ENCODE measurements around the gene KLHL42.
"Not testable (repeated sequence)": the region's sequence is repeated elsewhere in the genome, so short reads cannot be mapped to it uniquely, and the experiment has no call there.

The KLHL42 gene

DNA sequence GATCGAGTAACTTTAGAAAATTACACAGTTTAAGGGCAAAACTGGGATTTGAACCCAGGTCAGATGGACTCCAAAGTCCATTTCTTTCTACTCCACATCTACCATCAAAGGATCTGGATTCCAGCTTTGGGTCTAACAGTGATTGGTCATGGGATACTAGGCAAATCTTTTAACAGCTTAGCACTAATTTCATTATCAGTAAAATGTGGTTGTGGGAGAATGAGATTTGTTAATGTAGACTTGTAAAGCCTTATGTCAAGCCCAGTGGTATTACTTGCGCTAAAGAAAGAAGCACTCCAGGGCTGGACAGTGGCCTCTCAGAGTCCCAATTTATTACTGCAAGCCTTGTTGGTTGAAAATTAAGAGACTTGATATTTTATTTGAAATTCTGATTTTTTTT is 65.2 kb downstream of the KLHL42 start:
- H3K4me3 Mint-ChIP-seq, result no peak overlapping the region
- DNase-seq, result no peak
- H3K27me3 Mint-ChIP-seq (ENCODE audit: low read depth, poor library complexity), result peaks cover 3% of the 10 kb centered on the region
- TF ChIP-seq, protein P1, sequence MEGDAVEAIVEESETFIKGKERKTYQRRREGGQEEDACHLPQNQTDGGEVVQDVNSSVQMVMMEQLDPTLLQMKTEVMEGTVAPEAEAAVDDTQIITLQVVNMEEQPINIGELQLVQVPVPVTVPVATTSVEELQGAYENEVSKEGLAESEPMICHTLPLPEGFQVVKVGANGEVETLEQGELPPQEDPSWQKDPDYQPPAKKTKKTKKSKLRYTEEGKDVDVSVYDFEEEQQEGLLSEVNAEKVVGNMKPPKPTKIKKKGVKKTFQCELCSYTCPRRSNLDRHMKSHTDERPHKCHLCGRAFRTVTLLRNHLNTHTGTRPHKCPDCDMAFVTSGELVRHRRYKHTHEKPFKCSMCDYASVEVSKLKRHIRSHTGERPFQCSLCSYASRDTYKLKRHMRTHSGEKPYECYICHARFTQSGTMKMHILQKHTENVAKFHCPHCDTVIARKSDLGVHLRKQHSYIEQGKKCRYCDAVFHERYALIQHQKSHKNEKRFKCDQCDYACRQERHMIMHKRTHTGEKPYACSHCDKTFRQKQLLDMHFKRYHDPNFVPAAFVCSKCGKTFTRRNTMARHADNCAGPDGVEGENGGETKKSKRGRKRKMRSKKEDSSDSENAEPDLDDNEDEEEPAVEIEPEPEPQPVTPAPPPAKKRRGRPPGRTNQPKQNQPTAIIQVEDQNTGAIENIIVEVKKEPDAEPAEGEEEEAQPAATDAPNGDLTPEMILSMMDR (IDR thresholded peaks at IDR 0.05), result no peak
- no peak overlapping the region for H3K27ac Mint-ChIP-seq
- H3K9me3 Mint-ChIP-seq, result peaks cover 39% of the 10 kb centered on the region
- no peaks in the 10 kb centered on the region for H3K4me1 Mint-ChIP-seq
- H3K36me3 Mint-ChIP-seq (ENCODE audit: low read depth), result no peaks in the 10 kb centered on the region

DNA sequence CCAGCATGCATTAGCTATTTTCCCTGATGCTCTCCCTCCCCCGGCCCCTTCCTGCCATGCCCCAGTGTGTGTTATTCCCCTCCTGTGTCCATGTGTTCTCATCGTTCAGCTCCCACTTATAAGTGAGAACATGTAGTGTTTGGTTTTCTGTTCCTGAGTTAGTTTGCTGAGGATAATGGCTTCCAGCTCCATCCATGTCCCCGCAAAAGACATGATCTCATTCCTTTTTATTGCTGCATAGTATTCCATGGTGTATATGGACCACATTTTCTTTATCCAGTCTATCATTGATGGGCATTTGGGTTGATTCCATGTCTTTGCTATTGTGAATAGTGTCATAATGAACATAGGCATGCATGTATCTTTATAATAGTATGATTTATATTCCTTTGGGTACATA is 65.7 kb downstream of the KLHL42 start:
- not testable (repeated sequence) for DNase-seq; H3K27me3 Mint-ChIP-seq (ENCODE audit: low read depth, poor library complexity); H3K4me3 Mint-ChIP-seq; H3K36me3 Mint-ChIP-seq (ENCODE audit: low read depth); H3K4me1 Mint-ChIP-seq; H3K27ac Mint-ChIP-seq
- H3K9me3 Mint-ChIP-seq, result peaks cover 40% of the 10 kb centered on the region

DNA sequence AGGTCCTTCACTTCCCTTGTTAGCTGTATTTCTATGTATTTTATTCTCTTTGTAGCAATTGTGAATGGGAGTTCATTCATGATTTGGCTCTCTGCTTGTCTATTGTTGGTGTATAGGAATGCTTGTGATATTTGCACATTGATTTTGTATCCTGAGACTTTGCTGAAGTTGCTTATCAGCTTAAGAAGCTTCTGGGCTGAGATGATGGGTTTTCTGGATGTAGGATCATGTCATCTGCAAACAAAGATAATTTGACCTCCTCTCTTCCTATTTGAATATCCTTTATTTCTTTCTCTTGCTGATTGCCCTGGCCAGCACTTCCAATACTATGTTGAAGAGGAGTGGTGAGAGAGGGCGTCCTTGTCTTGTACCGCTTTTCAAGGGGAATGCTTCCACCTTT is 67.3 kb downstream of the KLHL42 start:
- H3K36me3 Mint-ChIP-seq (ENCODE audit: low read depth); H3K4me1 Mint-ChIP-seq; DNase-seq; H3K27me3 Mint-ChIP-seq (ENCODE audit: low read depth, poor library complexity); H3K4me3 Mint-ChIP-seq; H3K27ac Mint-ChIP-seq: not testable (repeated sequence)
- peaks cover 40% of the 10 kb centered on the region for H3K9me3 Mint-ChIP-seq

DNA sequence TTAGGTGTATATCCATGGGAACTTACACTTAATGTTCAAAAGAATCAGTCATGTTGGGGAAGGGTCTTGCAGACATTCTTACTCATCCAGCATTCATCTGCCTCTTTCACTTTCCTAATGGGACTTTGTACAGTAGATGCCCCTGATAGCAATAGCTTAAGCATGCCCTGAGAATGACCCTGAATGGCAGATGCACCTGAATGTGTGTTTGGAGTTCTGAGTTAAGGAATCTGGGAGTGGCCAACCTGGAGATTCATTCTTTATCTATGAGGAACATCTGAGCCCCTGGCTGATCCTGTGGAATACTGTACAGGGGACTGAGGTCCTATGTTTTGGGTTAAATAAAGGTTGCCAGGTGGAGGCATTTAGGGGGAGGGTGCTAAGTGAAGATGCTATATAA is 71.3 kb downstream of the KLHL42 start:
- TF ChIP-seq, protein P1 (IDR thresholded peaks at IDR 0.05), result no peak
- Mint-ChIP-seq H3K36me3 (ENCODE audit: low read depth) (no peaks in the 10 kb centered on the region), H3K4me3 (no peak overlapping the region), H3K27ac (no peak overlapping the region), H3K9me3 (peaks cover 30% of the 10 kb centered on the region), H3K27me3 (ENCODE audit: low read depth, poor library complexity) (peaks cover 8% of the 10 kb centered on the region), H3K4me1 (no peaks in the 10 kb centered on the region)
- no peak for DNase-seq

DNA sequence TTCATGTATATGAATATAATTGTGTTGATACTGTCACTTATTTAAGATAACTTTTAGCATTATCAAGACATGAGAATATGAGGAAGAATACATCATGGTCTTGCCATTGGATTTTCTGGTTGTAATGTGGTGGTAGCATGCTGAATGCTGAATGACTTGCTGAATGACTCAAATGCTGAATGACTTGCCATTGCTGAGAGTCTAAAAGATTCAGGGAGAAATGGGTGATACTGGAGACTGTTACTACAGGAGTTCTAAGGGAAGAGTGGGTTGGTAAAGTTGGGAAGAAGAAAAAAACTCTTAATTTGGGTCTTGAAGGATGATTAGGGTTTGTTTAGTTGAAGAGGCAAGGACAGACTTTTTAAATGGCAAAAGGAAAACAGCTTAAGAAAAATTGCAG is 72.1 kb downstream of the KLHL42 start:
- Mint-ChIP-seq H3K27me3 (ENCODE audit: low read depth, poor library complexity) (peaks cover 10% of the 10 kb centered on the region), H3K4me3 (no peak overlapping the region), H3K4me1 (no peaks in the 10 kb centered on the region), H3K27ac (no peak overlapping the region), H3K36me3 (ENCODE audit: low read depth) (no peaks in the 10 kb centered on the region), H3K9me3 (peaks cover 24% of the 10 kb centered on the region)
- TF ChIP-seq, protein P1 (IDR thresholded peaks at IDR 0.05), result no peak
- no peak for DNase-seq

Data from nephron progenitor cell (in vitro differentiated cells).